GM18519 (cell line): ENCODE measurements around the gene ZNF644.

Source experiments
- ATAC-seq: cut with Tn5 transposase; IDR thresholded peaks from one replicate; pipeline ENCODE4 v1.9.1; 2021; ENCODE audit warnings: mild to moderate bottlenecking, moderate library complexity; ENCODE audit not compliant: unreplicated experiment, low FRiP score

The ZNF644 gene

DNA sequence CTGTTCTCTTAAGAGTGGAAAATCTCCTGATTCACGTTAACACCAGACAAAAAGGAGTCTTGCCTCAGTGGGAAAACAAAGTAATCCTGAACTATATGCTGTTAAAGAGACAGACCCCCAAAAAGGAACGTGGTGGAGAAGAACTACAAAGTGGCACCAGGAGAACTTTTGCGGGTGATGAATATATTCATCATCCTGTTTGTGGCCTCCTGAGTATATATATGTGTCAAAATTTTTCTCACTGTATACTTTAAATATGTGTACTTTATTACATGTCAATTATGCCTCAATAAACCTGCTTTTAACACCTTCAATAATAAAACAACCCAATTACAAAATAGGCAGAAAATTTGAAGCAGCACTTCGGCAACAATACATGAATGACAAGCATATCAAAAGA lies 31.1 kb downstream of the ZNF644 start:
- ATAC-seq, result no peak

DNA sequence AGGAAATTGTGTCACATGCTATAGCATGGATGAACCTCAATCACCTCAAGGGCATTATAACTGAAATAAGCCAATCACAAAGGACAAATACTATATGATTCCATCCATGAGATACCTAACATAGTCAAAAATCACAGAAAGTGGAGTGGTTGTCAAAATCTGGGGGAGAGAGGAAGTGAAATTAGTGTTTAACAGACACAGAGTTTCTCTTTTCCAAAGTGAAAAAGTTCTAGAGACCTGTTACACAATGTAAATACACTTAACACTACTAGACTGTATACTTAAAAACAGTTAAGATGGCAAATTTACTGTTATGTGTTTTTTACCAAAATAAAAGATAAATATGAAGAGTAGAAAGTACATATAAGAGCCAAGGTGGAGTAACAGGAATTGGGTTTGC lies 31.8 kb downstream of the ZNF644 start:
- ATAC-seq, result peak; percentile 43

DNA sequence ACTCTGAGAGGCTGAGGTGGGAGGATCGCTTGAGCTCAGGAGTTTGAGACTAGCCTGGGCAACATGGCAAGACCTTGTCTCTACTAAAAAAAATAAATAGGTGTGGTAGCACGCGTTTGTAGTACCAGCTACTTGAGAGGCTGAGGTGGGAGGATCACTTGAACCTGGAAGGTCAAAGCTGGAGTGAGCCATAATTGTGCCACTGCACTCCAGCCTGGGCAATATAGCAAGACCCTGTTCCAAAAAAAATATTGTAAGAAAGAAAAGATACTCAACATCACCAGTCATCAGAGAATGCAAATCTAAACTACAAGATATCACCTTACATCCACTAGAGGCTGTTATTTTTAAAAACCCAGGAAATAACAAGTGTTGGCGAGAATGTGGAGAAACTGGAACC lies 32.5 kb downstream of the ZNF644 start:
- no peak for ATAC-seq

DNA sequence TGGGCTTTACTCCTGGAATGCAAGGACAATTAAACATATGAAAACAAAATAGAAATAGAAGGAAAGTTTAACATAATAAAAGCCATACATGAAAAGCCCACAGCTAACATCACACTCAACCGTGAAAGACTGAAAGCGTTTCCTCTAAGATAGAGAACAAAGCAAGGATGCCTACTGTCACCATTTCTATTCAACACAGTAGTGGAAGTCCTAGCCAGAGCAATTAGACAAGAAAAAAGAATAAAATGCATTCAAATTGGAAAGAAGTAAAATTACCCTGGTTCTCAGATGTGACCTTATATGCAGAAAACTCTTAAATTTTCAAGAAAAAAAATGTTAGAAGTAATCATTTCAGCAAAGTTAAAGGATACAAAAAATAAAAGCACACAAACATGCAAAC lies 34.0 kb downstream of the ZNF644 start:
- ATAC-seq, result no peak

DNA sequence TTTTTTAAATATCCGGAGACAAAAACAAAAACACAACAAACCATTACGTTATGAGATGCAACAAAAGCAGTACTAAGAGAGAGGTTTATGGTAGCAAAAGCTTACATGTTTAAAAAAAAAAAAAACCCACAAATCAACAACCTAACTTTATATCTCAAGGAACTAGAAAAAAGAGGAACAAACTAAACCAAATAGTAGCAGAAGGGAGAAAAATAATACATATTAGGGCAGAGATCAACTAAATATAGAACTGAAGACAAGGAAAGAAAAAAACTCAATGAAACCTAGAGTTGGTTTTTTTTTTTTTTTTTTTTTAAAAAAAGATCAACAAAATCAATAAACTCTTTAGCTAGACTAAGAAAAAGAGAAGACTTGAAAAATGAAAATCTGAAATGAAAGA lies 34.9 kb downstream of the ZNF644 start:
- no peak for ATAC-seq

DNA sequence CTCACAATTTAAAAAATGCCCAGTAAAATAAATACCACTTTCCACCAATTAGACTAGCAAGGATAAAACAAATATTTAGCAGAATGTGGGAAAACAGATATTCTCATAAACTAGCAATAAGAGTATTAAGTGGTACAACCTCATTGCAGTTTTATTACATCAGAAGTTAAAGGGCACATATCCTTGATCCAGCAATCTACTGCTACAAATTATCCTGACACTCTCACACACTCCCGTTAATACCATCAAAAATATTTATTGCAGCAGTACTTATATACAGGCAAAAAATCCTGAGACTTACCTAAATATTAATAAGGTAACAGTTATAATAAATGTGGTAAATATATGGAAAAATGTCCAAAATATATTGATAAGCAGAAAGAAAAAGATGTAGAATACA lies 44.3 kb downstream of the ZNF644 start:
- no peak for ATAC-seq

DNA sequence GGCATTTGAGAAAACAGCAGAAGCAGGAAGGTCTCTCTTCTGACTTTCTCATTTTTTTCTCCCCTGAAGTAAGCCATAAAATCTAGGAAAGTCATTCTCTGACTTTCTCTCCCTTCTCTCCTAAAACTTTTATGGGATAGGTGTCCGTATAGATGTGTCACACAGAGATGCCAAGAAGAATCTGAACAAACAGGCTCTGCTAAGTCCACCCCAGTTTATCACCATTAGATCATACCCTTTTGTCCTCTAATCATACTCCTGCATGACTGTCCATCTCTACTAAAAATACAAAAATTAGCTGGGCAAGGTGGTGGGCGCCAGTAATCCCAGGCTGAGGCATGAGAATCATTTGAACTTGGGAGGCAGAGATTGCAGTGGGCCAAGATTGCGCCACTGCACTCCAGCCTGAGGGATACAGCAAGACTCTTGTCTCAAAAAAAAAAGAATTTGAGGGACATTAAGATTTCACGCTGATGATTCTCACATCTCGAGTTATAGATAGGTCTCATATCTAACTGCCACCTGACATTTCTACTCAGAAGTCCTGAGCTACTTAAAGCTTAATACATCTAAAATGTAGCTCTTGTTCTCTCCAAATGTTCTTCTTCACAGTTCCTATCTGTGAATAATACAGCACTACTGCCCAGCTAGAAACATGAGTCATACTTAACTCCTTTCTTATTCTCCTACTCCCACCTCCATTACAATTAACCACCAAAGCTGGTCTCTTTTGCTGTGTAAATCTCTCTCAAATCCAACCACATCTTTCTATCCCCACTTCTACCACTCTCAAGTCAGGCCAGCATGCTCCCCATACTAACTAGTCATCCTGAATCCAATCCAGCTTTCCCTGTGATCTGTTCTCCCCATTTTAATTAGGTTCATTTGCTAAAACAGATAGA lies 47.7 kb downstream of the ZNF644 start:
- ATAC-seq, result peak; percentile 68

DNA sequence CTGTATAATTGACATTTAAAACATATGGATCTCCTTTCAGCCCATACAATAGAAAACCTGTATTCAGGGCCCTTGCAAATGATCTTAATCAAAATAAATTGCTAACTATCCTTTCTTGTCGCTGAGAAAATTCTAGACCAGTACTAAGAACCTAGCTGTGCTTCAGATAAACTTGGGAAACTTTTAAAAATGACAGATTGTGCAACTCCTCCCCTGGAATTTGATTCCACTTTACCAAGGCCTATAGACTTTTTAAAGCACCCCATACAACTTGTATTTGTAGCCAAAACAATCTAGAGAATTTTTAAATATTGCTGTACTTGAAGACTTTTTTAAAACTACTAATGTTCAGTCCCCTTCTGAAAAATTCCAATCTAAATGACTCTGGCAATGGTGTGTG lies 51.6 kb downstream of the ZNF644 start:
- no peak for ATAC-seq

DNA sequence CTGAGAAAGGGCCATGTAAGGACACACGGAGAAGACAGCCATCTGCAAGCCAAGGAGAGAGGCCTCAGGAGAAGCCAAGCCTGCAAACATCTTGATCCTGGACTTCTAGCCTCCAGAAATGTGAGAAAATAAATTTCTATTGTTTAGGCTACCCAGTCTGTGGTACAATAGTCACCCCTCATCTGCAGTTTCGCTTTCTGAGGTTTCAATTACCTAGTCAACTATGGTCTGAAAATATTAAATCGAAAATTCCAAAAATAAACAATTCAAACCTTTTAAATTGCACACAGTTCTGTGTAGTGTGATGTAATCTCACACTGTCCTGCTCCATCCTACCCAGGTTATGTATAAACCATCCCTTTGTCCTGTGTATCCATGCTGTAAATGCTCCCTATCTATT lies 52.6 kb downstream of the ZNF644 start:
- no peak for ATAC-seq

DNA sequence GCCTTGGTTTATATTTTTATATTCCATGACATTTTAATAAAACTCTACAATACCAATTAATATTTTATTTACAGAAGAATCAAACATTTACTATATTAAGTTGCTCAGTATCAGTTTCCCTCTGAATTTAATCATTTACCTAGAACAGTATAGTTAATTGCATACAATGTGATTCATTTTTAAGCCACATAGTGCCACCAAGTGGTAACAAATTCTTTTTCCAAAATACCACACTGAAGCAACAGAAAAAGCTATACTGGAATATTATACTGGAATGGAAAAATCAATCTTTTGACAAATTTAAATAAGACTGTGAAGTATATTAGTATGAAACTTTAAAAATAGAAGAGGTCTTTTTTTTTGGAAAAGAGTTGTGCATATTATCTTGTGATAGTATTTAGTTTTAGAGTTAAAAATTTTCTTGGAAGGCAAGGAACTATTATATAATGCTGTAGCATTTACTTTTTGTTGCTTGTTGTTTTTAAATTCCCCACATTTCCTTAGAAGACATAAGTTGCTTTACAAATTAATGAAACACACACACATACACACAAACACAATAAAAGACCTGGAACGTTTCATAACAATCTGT lies 57.3 kb downstream of the ZNF644 start:
- ATAC-seq, result no peak

DNA sequence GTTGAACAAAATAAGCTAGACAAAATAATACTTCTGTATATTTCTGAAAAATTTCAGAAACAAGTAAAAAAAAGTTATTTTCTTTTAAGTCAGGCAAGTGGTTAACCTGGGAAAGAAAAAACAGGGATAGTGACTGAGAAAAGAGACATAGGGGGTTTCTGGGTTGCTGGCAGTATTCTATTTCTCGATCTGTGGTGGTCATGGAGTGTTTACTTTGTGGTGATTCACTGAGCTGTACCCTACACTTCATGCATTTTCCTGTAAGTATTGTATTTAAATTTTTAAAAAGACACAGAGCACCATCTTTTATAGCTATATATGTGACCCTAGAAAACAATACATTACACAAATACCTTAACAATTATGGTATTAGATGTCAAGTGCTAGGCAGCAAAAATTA lies 58.2 kb downstream of the ZNF644 start:
- no peak for ATAC-seq

DNA sequence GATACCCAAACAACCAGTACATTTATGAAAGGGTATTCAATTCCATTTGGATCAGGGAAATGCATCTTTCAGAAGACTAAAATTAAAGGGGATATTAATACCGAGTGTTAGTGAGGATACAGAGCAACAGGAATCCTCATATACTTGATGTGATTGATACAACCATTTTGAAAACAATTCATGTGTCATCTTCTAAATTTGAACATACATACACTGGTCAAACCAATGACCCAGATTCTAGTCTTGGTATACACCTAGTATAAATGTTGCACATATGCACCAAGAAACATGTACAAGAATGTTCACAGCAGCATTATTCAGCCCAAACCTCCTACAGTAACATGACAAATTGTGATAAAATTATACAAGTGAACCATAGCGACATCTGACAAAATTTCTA lies 58.6 kb downstream of the ZNF644 start:
- no peak for ATAC-seq

DNA sequence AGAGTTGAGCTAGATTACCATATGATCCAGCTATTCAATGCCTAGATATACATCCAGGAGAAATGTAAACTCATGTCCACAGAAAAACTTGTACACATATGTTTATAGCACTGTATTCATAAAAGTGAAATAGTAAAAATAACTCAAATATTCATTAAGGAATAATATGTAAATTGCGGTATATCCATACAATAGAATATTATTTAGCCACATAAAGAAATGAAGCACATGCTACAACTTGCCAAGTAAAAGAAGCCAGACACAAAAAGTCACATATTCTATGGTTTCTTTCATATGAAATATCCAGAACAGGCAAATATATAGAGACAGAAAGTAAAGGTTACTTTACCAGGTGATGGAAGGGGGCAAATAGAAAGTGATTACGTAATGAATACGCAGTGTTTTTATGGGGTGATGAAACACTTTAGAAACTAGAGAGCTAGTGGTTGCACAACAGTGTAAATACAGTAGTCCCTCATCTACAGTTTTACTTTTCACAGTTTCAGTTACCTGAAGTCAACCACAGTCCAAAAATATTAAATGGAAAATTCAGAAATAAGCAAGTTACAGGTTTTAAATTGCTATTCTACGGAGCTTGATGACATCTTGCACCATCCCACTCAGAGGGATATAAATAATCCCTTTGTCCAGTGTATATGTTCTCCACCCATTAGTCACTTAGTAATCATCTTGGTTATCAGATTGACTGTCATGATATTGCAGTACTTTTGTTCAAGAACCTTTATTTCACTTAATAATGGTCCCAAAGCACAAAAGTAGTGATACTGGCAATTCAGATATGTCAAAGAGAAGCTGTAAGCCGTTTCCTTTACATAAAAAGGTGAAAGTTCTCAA lies 62.3 kb downstream of the ZNF644 start:
- no peak for ATAC-seq

DNA sequence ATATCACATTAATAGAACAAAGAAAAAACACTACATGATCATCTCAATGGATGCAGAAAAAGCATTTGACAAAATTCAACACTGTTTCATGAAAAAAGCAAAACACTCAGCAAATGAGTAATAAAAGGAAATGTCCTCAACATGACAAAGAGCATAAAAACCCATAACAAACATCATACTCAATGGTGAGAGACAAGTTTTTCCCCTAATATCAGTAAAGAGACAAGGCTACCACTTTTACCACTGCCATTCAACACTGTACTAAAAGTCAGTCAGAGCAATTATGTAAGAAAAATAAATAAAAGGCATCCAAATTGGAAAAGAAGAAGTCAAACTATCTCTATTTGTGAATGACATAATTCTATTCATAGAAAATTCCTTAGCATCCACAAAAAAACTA lies 64.3 kb downstream of the ZNF644 start:
- ATAC-seq, result no peak

DNA sequence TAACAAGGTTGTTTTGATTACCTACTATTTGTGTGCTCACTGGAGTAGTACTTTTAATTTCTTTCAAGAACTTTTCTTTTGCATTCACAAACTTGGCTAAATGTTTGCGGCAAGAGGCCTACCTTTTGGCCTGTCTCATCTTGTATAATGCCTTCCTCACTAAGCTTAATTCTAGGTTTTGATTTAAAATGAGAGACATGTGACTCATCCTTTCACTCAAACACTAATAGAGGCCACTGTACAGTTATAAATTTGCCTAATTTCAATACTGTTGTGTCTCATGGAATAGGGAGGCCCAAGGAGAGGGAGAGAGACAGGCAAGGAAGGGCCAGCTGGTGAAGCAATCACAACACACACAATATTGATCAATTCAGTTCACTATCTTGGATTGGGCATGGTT lies 66.1 kb downstream of the ZNF644 start:
- no peak for ATAC-seq

DNA sequence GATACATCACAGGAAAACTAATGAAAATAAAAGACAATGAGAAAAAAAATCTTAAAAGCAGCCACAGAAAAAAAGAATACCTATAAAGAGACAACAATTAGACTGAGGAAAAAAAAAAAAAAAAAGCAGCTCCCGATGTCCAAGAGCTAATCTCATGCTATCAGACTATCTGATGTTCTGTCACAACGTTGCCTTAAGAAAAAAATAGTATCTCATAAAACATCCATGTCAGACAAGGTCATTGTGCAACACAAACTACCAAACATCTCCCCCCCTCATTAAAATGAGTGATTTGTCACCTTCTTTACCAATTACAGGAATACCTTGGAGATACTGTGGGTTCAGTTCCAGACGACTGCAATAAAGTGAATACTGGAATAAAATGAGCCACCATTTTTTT lies 68.9 kb downstream of the ZNF644 start:
- no peak for ATAC-seq

DNA sequence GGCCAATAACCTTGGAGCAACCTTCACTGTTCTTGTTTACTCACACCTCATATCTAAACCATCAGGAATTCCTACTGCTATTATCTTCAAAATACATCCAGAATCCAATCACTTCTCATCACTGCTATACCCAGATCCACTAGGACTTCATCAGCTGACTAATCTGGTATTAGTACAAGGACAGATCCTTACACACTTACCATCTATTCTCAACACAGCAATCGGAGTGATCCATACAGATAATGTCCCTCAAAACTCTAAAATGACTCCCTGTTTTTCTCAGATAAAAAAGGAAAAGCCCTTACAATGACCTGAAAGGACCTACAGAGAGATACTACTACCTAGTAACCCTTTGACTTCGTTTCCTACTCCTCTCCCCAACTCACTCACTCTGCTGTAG lies 70.8 kb downstream of the ZNF644 start:
- ATAC-seq, result no peak

DNA sequence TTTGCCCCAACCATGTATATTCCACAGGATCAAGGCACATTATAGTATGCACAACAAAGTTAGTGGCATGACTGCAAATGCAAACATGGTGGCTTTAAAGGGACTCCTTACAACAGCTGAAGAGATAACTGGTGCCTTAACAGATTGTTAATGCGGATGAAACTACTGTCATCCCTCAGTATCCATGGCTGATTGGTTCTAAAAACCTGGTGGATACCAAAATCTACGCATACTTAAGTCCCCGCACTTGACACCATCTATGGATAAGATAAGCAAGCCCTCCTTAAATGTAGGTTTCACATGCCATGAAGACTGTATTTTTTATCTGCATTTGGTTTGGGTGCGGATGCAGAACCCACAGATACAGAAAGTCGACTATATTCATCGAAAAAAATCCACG lies 73.5 kb downstream of the ZNF644 start:
- ATAC-seq, result no peak

DNA sequence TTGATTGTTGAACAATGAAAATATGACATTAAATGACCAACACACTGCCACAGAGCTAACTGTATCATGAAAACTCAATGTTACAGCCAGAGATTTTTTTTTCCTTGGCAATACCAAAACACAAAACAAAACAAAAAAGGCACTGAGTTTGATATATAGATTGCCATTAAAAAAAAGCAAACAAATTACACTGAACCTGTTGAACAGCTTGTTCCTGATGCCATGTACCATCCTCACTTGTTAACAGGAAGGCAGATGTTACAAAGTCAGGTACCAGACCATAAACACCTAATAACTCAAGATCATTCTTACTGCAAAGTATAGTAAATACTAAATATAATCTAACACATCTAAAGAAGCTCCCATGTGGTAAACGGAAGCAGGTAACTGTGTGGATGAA lies 75.2 kb downstream of the ZNF644 start:
- no peak for ATAC-seq

DNA sequence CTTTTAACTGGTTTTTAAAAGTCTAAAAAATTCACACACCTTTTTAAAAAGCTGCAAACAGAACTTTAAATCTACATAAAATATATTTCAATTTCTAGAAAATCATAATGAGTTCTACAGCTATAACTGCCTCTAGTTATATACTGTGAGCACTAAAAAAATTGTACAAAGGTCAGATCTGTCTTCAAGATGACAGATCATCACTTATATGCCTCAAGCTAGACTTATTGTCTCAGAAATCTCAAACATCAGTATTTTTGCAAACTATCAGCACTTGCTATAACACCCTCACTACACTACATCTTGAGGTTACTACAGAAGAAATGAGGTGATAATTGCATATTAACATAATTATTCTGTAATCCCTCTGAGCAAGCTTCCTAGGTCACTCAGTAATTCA lies 76.5 kb downstream of the ZNF644 start:
- ATAC-seq, result no peak

DNA sequence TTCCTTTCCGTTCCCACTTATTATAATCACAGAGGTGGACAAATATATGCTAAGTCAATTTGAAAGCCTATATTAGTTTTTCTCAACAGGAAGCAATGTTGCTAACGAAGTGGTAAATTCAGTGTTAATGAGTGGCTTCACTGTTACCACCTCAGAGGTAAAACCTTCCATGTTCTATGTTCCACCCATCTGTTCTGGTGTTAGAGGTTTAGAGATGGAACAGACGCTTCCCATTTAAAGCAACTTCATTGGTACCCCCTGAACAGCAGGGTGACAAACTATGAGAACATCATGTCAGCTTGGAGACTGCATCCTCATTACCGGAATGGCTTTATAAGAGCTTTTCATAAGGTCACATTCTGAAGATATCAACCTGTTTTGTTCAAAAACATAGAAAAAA lies 77.9 kb downstream of the ZNF644 start:
- ATAC-seq, result no peak
